ENCODE results near the gene TM4SF4.

DNA sequence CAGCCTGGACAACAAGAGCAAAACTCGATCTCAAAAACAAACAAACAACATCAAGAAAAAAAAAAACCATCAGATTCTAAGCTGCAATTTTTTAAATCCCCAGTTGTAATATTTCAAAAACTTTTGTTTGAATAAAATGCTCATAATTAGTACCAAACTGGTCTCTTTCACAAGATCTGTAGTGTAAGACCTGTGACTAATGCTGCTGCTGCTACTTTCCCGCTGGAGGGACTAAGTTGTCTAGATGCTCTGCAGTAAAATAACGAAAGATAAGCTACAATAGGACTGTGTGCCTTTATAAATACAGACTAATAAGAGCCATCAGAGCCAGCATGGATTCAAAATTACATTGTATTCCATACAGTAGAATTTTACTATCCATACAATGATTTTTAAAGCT lies 45.4 kb downstream of the TM4SF4 start:
- TF ChIP-seq POLR2A (IDR thresholded peaks at IDR 0.05; ENCODE audit: low read depth, low read length) = no peak
- TF ChIP-seq POLR2AphosphoS5 (IDR thresholded peaks at IDR 0.05; ENCODE audit: low read depth, low read length) = no peak

All from GM12892 (cell line).